GM12874 (cell line): ENCODE measurements around the gene TCF4.

Experiments used
- CTCF ChIP-seq: IDR thresholded peaks from 2 replicates; pipeline ENCODE4 v1.5.1; 2011; ENCODE audit warnings: low read depth, mild to moderate bottlenecking, control low read depth, low read length, moderate library complexity; ENCODE audit not compliant: insufficient read depth

TCF4 gene

GRCh38 chr18:55250768-55251173, 337.2 kb downstream of the TCF4 start:
- no peak for TF ChIP-seq CTCF

- no peak for TF ChIP-seq CTCF
Observed at GRCh38 chr18:55249550-55249949, 338.4 kb downstream of the TCF4 start.

- TF ChIP-seq CTCF: no peak
Observed at GRCh38 chr18:55248495-55248894, 339.5 kb downstream of the TCF4 start.

- no peak for TF ChIP-seq CTCF
Observed at GRCh38 chr18:55247032-55247431, 341.0 kb downstream of the TCF4 start.

- no peak for TF ChIP-seq CTCF
Observed at GRCh38 chr18:55246278-55246677, 341.7 kb downstream of the TCF4 start.

- TF ChIP-seq CTCF: no peak
Observed at GRCh38 chr18:55245211-55245614, 342.8 kb downstream of the TCF4 start.

GRCh38 chr18:55244546-55244945, 343.4 kb downstream of the TCF4 start:
- no peak for TF ChIP-seq CTCF

GRCh38 chr18:55243857-55244256, 344.1 kb downstream of the TCF4 start:
- no peak for TF ChIP-seq CTCF
